Ectodermal cell (in vitro differentiated cells): ENCODE measurements around the gene CDH3. TPM values are rescaled to one million over a fixed set of nuclear protein-coding genes. Genes with fewer than 3 reads are reported as not detected.

Source experiments
- H3K27ac ChIP-seq: 2 replicates; pipeline ENCODE4 v1.7.0; 2013; ENCODE audit warnings: mild to moderate bottlenecking, low read depth, low read length; ENCODE audit not compliant: insufficient read depth, poor library complexity, severe bottlenecking
- H3K27me3 ChIP-seq: 2 replicates; pipeline ENCODE4 v1.7.0; 2013; ENCODE audit warnings: mild to moderate bottlenecking, low read length; ENCODE audit not compliant: insufficient read depth, control insufficient read depth, poor library complexity, severe bottlenecking
- H3K36me3 ChIP-seq: one replicate; pipeline ENCODE4 v1.7.0; 2013; ENCODE audit warnings: low read length; ENCODE audit not compliant: control insufficient read depth, insufficient read depth
- H3K4me1 ChIP-seq: one replicate; pipeline ENCODE4 v1.7.0; 2013; ENCODE audit warnings: low read length; ENCODE audit not compliant: control insufficient read depth, insufficient read depth
- H3K4me3 ChIP-seq: 2 replicates; pipeline ENCODE4 v1.7.0; 2013; ENCODE audit warnings: low read depth, low read length, control low read depth; ENCODE audit not compliant: insufficient read depth
- H3K9me3 ChIP-seq: 2 replicates; pipeline ENCODE4 v1.7.0; 2013; ENCODE audit warnings: mild to moderate bottlenecking, low read length, moderate library complexity; ENCODE audit not compliant: control insufficient read depth
- WGBS, 2 experiments: methylation state at CpG; one replicate each; pipeline ENCODE4 v1.1.7; 2013; ENCODE audit warnings: missing lambda C conversion rate in 2 of 2; 5-methylcytosine and 5-hydroxymethylcytosine counted together
- polyA plus RNA-seq, 4 experiments: library from polyadenylated mRNA; stranded (reverse); fragments of 50-300 nt; gene quantifications; one replicate each; pipeline ENCODE4 v1.2.3, GENCODE V29; 2013

Gene CDH3
- 4.4 TPM for polyA plus RNA-seq (2013, experiment 1 of 4)
- polyA plus RNA-seq (2013, experiment 2 of 4): 4.5 TPM
- polyA plus RNA-seq (2013, experiment 3 of 4): 5.9 TPM
- 5.0 TPM for polyA plus RNA-seq (2013, experiment 4 of 4)

- peaks cover 20% of the 10 kb centered on the region for H3K4me1 ChIP-seq
- H3K36me3 ChIP-seq: no peaks in the 10 kb centered on the region
- 1% methylated on average over 53 of the region's 53 CpGs for WGBS, 2 experiments
- peaks cover 59% of the 10 kb centered on the region for H3K27me3 ChIP-seq
- H3K4me3 ChIP-seq: peak within 1 kb of the TSS; percentile 53
- H3K27ac ChIP-seq: no peak within 1 kb of the TSS
- no peaks in the 10 kb centered on the region for H3K9me3 ChIP-seq
Observed at GRCh38 chr16:68644715-68645493, at the start of gene CDH3. Gene CDH3, plus strand, starts transcription at chr16:68645310. Its CDS starts 70 bp downstream, at chr16:68645380.

GRCh38 chr16:68596266-68596665 lies 48.8 kb upstream of the CDH3 start:
- Histone ChIP-seq H3K27me3 (no peaks in the 10 kb centered on the region), H3K4me1 (no peaks in the 10 kb centered on the region), H3K36me3 (no peaks in the 10 kb centered on the region), H3K27ac (no peak overlapping the region), H3K9me3 (no peaks in the 10 kb centered on the region), H3K4me3 (no peak overlapping the region)
- 94 to 95% methylated on average over 6 of the region's 6 CpGs for WGBS, 2 experiments

- Histone ChIP-seq H3K27me3 (no peaks in the 10 kb centered on the region), H3K4me3 (no peak overlapping the region), H3K36me3 (no peaks in the 10 kb centered on the region), H3K4me1 (no peaks in the 10 kb centered on the region), H3K9me3 (no peaks in the 10 kb centered on the region), H3K27ac (no peak overlapping the region)
- WGBS, 2 experiments: 86 to 96% methylated on average over 1 of the region's 1 CpG
Observed at GRCh38 chr16:68599586-68599985, 45.5 kb upstream of the CDH3 start.

- Histone ChIP-seq H3K27ac (no peak overlapping the region), H3K9me3 (no peaks in the 10 kb centered on the region), H3K27me3 (no peaks in the 10 kb centered on the region), H3K36me3 (no peaks in the 10 kb centered on the region), H3K4me3 (no peak overlapping the region), H3K4me1 (no peaks in the 10 kb centered on the region)
- 81 to 84% methylated on average over 5 of the region's 5 CpGs for WGBS, 2 experiments
Observed at GRCh38 chr16:68605746-68606145, 39.4 kb upstream of the CDH3 start.

GRCh38 chr16:68607443-68607842 lies 37.7 kb upstream of the CDH3 start:
- no peaks in the 10 kb centered on the region for H3K27me3 ChIP-seq
- no peaks in the 10 kb centered on the region for H3K9me3 ChIP-seq
- WGBS, 2 experiments: 87 to 88% methylated on average over 7 of the region's 7 CpGs
- no peak overlapping the region for H3K27ac ChIP-seq
- no peak overlapping the region for H3K4me3 ChIP-seq
- no peaks in the 10 kb centered on the region for H3K4me1 ChIP-seq
- no peaks in the 10 kb centered on the region for H3K36me3 ChIP-seq

- no peak overlapping the region for H3K4me3 ChIP-seq
- no peaks in the 10 kb centered on the region for H3K9me3 ChIP-seq
- 87 to 92% methylated on average over 2 of the region's 2 CpGs for WGBS, 2 experiments
- no peaks in the 10 kb centered on the region for H3K36me3 ChIP-seq
- no peaks in the 10 kb centered on the region for H3K27me3 ChIP-seq
- no peaks in the 10 kb centered on the region for H3K4me1 ChIP-seq
- no peak overlapping the region for H3K27ac ChIP-seq
Observed at GRCh38 chr16:68608330-68608729, 36.8 kb upstream of the CDH3 start.

GRCh38 chr16:68612996-68613395 lies 32.1 kb upstream of the CDH3 start:
- H3K36me3 ChIP-seq: no peaks in the 10 kb centered on the region
- no peaks in the 10 kb centered on the region for H3K27me3 ChIP-seq
- H3K4me1 ChIP-seq: no peaks in the 10 kb centered on the region
- peaks cover 2% of the 10 kb centered on the region for H3K9me3 ChIP-seq
- no peak overlapping the region for H3K27ac ChIP-seq
- 88 to 92% methylated on average over 3 of the region's 3 CpGs for WGBS, 2 experiments
- no peak overlapping the region for H3K4me3 ChIP-seq

GRCh38 chr16:68617734-68618133 lies 27.4 kb upstream of the CDH3 start:
- 92 to 93% methylated on average over 7 of the region's 7 CpGs for WGBS, 2 experiments
- H3K27me3 ChIP-seq: no peaks in the 10 kb centered on the region
- H3K36me3 ChIP-seq: no peaks in the 10 kb centered on the region
- no peak overlapping the region for H3K27ac ChIP-seq
- peaks cover 2% of the 10 kb centered on the region for H3K9me3 ChIP-seq
- H3K4me3 ChIP-seq: no peak overlapping the region
- H3K4me1 ChIP-seq: no peaks in the 10 kb centered on the region

- 95 to 96% methylated on average over 8 of the region's 8 CpGs for WGBS, 2 experiments
- no peak overlapping the region for H3K27ac ChIP-seq
Observed at GRCh38 chr16:68626557-68626956, 18.6 kb upstream of the CDH3 start.

GRCh38 chr16:68627951-68628425 lies 17.1 kb upstream of the CDH3 start:
- no peaks in the 10 kb centered on the region for H3K27me3 ChIP-seq
- WGBS, 2 experiments: 70 to 75% methylated on average over 5 of the region's 5 CpGs
- H3K4me3 ChIP-seq: no peak overlapping the region
- H3K4me1 ChIP-seq: no peaks in the 10 kb centered on the region
- H3K36me3 ChIP-seq: no peaks in the 10 kb centered on the region
- H3K27ac ChIP-seq: no peak overlapping the region
- H3K9me3 ChIP-seq: no peaks in the 10 kb centered on the region

More at GRCh38 chr16:68626557-68626956, 18.6 kb upstream of the CDH3 start:
- H3K9me3 ChIP-seq: no peaks in the 10 kb centered on the region
- no peaks in the 10 kb centered on the region for H3K36me3 ChIP-seq
- no peak overlapping the region for H3K4me3 ChIP-seq
- H3K4me1 ChIP-seq: no peaks in the 10 kb centered on the region
- no peaks in the 10 kb centered on the region for H3K27me3 ChIP-seq
